HFF-Myc (cell line): ENCODE results near the gene CCDC86.
A peak's percentile ranks its signal among the peaks of the same experiment; 100 is the strongest.

Source experiments
- DNase-seq: peaks from one replicate; pipeline ENCODE4 v3.0.0-alpha.2; 2011; ENCODE audit warnings: low read depth; ENCODE audit errors: extremely low read depth
- H3K4me3 ChIP-seq: replicated peaks from 2 replicates; pipeline ENCODE4 v1.5.1; 2011; ENCODE audit warnings: low read depth, mild to moderate bottlenecking, control low read depth, low read length
- TF ChIP-seq, protein P1 (sequence below): IDR thresholded peaks from 2 replicates; pipeline ENCODE4 v1.5.1; 2012; ENCODE audit warnings: mild to moderate bottlenecking, low read depth, low read length, control low read depth; ENCODE audit errors: missing control alignments

CCDC86 gene, protein sequence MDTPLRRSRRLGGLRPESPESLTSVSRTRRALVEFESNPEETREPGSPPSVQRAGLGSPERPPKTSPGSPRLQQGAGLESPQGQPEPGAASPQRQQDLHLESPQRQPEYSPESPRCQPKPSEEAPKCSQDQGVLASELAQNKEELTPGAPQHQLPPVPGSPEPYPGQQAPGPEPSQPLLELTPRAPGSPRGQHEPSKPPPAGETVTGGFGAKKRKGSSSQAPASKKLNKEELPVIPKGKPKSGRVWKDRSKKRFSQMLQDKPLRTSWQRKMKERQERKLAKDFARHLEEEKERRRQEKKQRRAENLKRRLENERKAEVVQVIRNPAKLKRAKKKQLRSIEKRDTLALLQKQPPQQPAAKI

DNA sequence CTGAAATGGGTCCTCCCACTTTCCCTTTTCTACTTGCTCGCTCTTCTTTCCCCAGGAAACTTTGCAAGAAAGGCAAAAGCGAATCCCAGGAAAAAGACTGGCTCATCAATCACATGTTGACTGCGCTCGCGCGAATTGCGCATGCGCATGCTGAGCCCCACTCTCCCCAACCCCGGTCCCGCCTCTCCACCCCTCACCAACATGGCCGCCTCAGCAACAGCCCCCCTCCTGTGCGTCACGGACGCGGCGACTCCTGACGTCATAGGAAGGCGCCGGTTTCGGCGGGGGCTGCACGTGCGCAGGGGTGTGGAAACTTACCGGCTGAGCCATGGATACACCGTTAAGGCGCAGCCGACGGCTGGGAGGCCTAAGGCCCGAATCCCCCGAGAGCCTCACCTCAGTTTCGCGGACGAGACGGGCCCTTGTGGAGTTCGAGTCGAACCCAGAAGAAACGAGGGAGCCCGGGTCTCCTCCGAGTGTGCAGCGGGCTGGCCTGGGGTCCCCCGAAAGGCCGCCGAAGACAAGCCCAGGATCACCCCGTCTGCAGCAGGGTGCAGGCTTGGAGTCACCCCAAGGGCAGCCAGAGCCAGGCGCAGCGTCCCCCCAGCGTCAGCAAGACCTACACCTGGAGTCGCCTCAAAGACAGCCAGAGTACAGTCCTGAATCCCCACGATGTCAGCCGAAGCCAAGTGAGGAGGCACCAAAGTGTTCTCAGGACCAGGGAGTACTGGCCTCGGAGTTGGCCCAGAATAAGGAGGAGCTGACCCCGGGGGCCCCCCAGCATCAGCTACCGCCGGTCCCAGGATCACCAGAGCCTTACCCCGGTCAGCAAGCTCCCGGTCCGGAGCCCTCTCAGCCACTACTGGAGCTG lies at the start of gene CCDC86:
TSS of gene CCDC86 (plus strand) at position 317 of the 871 bp plus-strand sequence. CDS start at position 329, 12 bp downstream.
- peak; percentile 87 for DNase-seq
- TF ChIP-seq, protein P1, sequence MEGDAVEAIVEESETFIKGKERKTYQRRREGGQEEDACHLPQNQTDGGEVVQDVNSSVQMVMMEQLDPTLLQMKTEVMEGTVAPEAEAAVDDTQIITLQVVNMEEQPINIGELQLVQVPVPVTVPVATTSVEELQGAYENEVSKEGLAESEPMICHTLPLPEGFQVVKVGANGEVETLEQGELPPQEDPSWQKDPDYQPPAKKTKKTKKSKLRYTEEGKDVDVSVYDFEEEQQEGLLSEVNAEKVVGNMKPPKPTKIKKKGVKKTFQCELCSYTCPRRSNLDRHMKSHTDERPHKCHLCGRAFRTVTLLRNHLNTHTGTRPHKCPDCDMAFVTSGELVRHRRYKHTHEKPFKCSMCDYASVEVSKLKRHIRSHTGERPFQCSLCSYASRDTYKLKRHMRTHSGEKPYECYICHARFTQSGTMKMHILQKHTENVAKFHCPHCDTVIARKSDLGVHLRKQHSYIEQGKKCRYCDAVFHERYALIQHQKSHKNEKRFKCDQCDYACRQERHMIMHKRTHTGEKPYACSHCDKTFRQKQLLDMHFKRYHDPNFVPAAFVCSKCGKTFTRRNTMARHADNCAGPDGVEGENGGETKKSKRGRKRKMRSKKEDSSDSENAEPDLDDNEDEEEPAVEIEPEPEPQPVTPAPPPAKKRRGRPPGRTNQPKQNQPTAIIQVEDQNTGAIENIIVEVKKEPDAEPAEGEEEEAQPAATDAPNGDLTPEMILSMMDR: no peak

DNA sequence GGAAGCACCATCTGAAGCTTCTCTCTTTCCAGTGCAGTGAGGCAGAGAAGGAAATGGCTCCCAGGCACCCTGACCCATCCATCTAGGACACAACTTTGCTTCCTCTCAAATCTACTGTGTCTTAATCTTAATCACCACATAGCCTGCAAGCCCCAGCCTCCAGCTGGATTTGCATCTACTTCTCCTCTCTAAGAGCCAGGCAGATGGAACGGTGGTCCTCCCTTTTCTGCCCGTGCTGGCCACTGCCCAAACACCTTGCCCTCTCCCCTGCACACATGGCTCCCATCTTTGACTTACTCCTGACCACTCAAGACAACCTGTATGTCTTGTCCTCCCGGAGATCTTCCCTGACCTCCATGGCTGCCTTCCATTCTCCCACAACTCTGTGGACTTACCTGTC lies 49.4 kb upstream of the CCDC86 start:
- DNase-seq: no peak
- TF ChIP-seq, protein P1: no peak
- H3K4me3 ChIP-seq: no peak overlapping the region

More for the DNA sequence above, at the start of gene CCDC86:
- peak within 1 kb of the TSS; percentile 100 for H3K4me3 ChIP-seq

DNA sequence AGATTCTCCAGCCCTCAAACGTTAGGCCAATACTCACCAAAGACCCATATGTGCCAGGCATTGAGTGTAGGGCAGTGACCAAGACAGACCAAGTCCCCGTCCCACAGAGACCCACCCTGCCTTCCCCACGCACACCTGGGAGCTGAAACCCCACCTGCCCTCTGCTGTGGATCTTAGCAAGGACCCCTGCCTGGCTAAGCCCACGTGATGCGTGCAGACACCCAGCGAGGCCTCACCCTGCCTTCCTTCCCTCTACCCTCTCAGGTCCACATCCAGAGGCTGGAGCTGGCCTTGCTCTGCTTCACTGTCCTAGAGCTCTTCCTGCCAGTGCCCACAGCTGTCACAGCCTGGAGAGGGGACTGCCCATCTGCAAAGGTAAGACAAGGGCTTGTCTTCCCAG lies 46.6 kb upstream of the CCDC86 start:
- TF ChIP-seq, protein P1: no peak
- DNase-seq: no peak
- H3K4me3 ChIP-seq: no peak overlapping the region

DNA sequence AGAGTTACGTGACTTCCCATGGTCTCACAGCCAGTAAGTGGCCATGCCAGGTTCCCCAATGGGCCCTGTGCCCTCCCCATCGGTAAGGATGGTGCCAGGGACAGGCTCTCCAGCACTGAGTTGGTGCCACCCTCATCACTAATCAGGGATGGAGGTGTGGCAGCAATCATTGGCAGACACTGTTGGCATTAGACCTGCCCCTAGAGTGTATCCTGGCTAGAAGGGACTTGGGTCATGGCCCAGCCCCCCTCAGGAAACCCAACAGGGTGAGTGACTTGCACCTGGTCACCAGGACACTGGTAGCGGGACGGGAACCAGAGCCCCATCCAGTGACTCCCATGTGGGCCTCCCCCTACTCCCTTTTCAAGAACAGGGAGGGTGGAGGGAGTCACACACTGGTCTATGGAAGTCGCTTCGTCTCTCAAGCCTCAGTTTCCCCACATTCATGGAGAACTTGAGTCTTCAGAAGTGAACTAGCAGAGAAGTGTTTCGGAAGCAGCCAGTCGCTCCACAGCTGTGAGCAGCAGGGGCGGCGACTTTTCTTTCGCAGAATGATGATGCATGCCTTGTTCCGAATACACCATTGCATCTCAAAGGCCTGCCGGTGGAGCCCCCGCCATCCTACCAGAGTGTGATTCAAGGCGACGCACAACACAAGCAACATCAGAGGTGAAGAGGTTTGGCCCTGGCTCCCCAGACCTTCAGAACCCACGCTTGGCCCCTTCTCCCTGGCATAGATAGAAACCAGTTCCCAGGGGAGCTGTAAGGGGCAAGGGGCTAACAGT lies 43.9 kb upstream of the CCDC86 start:
- H3K4me3 ChIP-seq: no peak overlapping the region
- DNase-seq: no peak
- TF ChIP-seq, protein P1: no peak

DNA sequence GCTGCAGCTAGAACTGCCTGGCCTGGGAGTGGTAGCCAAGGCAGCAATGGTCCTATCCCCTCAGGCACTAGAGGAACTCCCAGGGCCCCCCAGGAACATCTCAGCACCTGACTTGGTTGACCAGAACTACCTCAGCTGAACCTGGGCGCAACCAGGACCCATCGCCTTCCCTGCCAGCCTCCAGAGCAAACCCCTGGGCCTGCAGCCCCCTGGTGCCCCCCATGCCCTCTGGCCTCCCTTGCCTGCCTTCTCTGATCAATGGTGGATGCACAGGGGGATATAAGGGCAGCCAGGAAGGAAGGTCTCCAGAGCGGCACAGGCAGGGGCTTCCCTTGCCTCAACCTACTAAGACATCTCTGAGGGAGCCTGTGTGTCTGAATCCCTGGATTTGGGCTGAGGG lies 43.3 kb upstream of the CCDC86 start:
- TF ChIP-seq, protein P1: no peak
- no peak for DNase-seq
- H3K4me3 ChIP-seq: no peak overlapping the region

DNA sequence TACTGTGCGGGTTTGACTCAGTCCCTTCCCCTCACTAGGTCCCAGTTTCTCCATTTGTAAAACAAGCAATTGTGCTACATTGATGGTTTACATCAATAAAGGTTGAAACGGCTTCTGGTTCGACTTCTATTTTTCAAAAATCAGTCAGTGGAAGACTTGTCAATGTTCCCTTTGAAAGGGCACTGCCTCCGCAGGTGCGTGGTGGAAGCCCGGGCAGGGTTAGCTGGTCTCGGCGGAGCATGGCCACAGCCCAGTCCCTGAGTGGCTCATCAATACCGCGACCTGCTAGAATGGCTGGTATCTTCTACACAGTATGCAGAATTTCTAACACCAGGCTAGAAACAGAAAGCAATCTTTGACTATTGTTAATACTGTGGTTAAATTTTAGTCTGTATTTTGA lies 40.7 kb upstream of the CCDC86 start:
- no peak for DNase-seq

More for the DNA sequence above, 40.7 kb upstream of the CCDC86 start:
- TF ChIP-seq, protein P1: no peak
- no peak overlapping the region for H3K4me3 ChIP-seq
